Measurements from ENCODE around the gene PDK4. TPM values are rescaled to one million over a fixed set of nuclear protein-coding genes. Genes with fewer than 3 reads are reported as not detected.

PDK4 gene
- total RNA-seq, 2 donors from 2014 or later = 79.5 to 316 TPM

DNA sequence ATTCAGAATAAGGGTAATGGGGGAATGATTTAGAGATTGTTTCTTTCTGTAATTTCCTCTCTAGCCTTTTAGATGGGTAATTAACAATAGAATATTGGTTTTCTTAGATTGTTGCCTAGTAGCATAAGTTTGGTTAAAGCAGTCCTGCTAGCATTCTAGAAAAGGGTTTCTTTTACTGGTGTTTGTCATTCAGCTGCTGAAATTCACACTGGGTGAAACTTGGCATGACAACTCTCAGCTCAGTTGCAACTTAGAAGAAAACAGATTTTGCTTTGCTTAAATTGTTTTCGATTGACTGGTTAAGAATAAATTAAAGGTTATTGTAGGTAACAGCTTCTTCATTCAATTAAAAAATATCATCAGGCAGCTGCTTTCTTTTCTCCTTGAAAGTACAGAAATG lies 25.1 kb upstream of the PDK4 start:
- H3K36me3 ChIP-seq = no peaks in the 10 kb centered on the region
- no peaks in the 10 kb centered on the region for H3K9me3 ChIP-seq
- H3K27me3 ChIP-seq (replicated peaks; ENCODE audit: insufficient read depth) = no peaks in the 10 kb centered on the region
- H3K4me3 ChIP-seq = no peak overlapping the region
- H3K27ac ChIP-seq = no peak overlapping the region
- H3K4me1 ChIP-seq (ENCODE audit: control insufficient read depth in 1 of 2, low read depth in 2 of 2) = no peaks in the 10 kb centered on the region
- ATAC-seq (ENCODE audit: insufficient number of reproducible peaks, low FRiP score, low read depth) (no peak), DNase-seq (ENCODE audit: low spot score) (no peak)
- TF ChIP-seq, protein P1, sequence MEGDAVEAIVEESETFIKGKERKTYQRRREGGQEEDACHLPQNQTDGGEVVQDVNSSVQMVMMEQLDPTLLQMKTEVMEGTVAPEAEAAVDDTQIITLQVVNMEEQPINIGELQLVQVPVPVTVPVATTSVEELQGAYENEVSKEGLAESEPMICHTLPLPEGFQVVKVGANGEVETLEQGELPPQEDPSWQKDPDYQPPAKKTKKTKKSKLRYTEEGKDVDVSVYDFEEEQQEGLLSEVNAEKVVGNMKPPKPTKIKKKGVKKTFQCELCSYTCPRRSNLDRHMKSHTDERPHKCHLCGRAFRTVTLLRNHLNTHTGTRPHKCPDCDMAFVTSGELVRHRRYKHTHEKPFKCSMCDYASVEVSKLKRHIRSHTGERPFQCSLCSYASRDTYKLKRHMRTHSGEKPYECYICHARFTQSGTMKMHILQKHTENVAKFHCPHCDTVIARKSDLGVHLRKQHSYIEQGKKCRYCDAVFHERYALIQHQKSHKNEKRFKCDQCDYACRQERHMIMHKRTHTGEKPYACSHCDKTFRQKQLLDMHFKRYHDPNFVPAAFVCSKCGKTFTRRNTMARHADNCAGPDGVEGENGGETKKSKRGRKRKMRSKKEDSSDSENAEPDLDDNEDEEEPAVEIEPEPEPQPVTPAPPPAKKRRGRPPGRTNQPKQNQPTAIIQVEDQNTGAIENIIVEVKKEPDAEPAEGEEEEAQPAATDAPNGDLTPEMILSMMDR (IDR thresholded peaks at IDR 0.05) = no peak

DNA sequence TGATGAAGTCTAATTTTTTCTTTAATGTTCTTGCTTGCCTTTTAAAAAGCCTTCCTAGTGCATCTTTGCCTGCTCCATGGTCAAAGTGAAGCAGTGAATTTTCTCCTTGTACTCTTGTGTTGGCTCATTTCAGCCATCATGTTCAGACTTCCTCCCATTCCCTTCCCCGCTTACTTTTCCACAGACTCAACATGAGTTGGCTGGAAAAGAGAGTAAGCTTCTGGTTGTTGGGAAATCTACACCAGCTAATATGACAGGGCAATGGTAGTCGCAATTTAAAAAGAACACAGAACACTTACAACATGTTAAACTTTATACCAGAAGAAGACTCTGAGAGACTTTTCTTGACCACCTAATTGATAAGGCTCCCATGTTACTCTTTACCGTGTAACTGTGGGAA lies 24.3 kb upstream of the PDK4 start:
- H3K36me3 ChIP-seq = no peaks in the 10 kb centered on the region
- no peak overlapping the region for H3K4me3 ChIP-seq
- H3K9me3 ChIP-seq = no peaks in the 10 kb centered on the region
- H3K27me3 ChIP-seq (replicated peaks; ENCODE audit: insufficient read depth) = no peaks in the 10 kb centered on the region
- DNase-seq (ENCODE audit: low spot score) = no peak
- no peak for ATAC-seq (ENCODE audit: insufficient number of reproducible peaks, low FRiP score, low read depth)
- TF ChIP-seq, protein P1 (IDR thresholded peaks at IDR 0.05) = no peak
- no peak overlapping the region for H3K27ac ChIP-seq
- no peaks in the 10 kb centered on the region for H3K4me1 ChIP-seq (ENCODE audit: control insufficient read depth in 1 of 2, low read depth in 2 of 2)

DNA sequence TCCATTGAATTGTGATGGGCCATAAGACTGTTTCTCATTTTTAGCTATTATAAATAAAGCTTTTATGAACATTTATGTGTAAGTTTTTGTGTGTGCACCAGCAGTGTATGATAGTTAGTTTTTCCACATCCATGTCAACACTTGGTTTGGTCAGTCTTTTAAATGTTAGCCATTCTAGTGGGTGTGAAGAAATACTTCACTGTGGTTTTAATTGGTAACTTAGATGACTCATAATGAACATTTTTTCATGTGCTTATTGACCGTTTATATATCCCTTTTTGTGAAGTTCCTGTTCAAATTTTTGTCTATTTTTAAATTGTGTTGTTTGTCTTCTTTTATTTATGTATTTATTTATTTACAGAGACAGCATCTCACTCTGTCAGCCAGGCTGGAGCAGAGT lies 23.6 kb upstream of the PDK4 start:
- no peak overlapping the region for H3K4me3 ChIP-seq
- no peaks in the 10 kb centered on the region for H3K9me3 ChIP-seq
- ATAC-seq (ENCODE audit: insufficient number of reproducible peaks, low FRiP score, low read depth) = no peak
- no peak for DNase-seq (ENCODE audit: low spot score)
- no peaks in the 10 kb centered on the region for H3K4me1 ChIP-seq (ENCODE audit: control insufficient read depth in 1 of 2, low read depth in 2 of 2)
- no peaks in the 10 kb centered on the region for H3K27me3 ChIP-seq (replicated peaks; ENCODE audit: insufficient read depth)
- H3K27ac ChIP-seq = no peak overlapping the region
- TF ChIP-seq, protein P1 (IDR thresholded peaks at IDR 0.05) = no peak
- H3K36me3 ChIP-seq = no peaks in the 10 kb centered on the region

DNA sequence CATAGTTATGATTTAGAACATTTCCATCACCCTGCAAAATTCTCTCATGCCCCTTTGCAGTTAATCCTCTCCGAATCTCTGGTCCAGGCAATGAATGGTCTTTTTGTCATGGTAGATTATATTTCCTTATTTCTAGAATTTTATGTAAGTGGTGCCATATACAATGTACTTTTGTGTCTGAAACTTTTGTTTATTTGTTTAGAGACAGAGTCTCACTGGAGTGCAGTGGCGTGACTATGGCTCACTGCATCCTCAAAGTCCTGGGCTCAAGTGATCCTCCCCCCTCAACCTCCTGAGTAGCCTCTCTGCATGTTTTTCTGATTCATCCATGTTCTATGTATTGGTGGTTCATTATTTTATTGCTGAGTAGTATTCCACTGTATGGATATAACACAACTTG lies 23.2 kb upstream of the PDK4 start:
- DNase-seq (ENCODE audit: low spot score) = no peak

DNA sequence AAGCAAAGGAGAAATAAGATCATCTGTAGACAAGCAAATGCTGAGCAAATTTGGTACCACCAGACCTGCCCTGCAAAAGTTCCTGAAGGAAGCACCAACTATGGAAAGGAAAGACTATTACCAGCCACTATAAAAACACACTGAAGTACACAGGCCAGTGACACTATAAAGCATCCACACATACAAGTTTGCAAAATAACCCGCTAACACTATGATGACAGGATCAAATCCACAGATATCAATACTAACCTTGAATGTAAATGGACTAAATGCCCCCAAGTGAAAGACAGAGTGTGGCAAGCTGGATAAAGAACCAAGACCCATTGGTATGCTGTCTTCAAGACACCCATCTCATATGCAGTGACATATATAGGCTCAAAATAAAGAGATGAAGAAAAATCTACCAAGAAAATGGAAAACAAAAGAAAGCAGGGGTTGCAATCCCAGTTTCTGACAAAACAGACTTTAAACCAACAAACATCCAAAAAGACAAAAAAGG lies 18.2 kb upstream of the PDK4 start:
- Histone ChIP-seq H3K36me3 (no peaks in the 10 kb centered on the region), H3K9me3 (no peaks in the 10 kb centered on the region), H3K4me1 (ENCODE audit: control insufficient read depth in 1 of 2, low read depth in 2 of 2) (peaks cover 8 to 12% of the 10 kb centered on the region in 2 donors), H3K4me3 (no peak overlapping the region), H3K27me3 (replicated peaks; ENCODE audit: insufficient read depth) (no peaks in the 10 kb centered on the region), H3K27ac (no peak overlapping the region)
- no peak for ATAC-seq (ENCODE audit: insufficient number of reproducible peaks, low FRiP score, low read depth)
- TF ChIP-seq, protein P1 (IDR thresholded peaks at IDR 0.05) = no peak
- DNase-seq (ENCODE audit: low spot score) = no peak

More for the DNA sequence above, 23.2 kb upstream of the PDK4 start:
- TF ChIP-seq, protein P1 (IDR thresholded peaks at IDR 0.05) = no peak
- Histone ChIP-seq H3K27me3 (replicated peaks; ENCODE audit: insufficient read depth) (no peaks in the 10 kb centered on the region), H3K4me3 (no peak overlapping the region), H3K4me1 (ENCODE audit: control insufficient read depth in 1 of 2, low read depth in 2 of 2) (no peaks in the 10 kb centered on the region), H3K36me3 (no peaks in the 10 kb centered on the region), H3K9me3 (no peaks in the 10 kb centered on the region), H3K27ac (no peak overlapping the region)
- no peak for ATAC-seq (ENCODE audit: insufficient number of reproducible peaks, low FRiP score, low read depth)
